ENCODE measurements around the gene PPAN.

The PPAN gene

GRCh38 chr19:10093295-10094186 lies 12.6 kb upstream of the PPAN start:
- no peak for DNase-seq

GRCh38 chr19:10095622-10095947 lies 10.6 kb upstream of the PPAN start:
- no peak for DNase-seq

GRCh38 chr19:10095948-10096614 lies 10.1 kb upstream of the PPAN start:
- DNase-seq = peak; percentile 92

GRCh38 chr19:10096615-10096963 lies 9.6 kb upstream of the PPAN start:
- DNase-seq = no peak

GRCh38 chr19:10100163-10100785 lies 5.9 kb upstream of the PPAN start:
- DNase-seq = no peak

GRCh38 chr19:10102787-10103236 lies 3.4 kb upstream of the PPAN start:
- no peak for DNase-seq

GRCh38 chr19:10104130-10104513 lies 2.0 kb upstream of the PPAN start:
- no peak for DNase-seq

- DNase-seq = no peak
These were observed 1.3 kb upstream of the PPAN start for GRCh38 chr19:10104665-10105508.

GRCh38 chr19:10105509-10106099 lies 558 bp upstream of the PPAN start:
- no peak for DNase-seq

GRCh38 chr19:10107254-10107653 lies 1.1 kb downstream of the PPAN start:
- DNase-seq = no peak

GRCh38 chr19:10107817-10108367 lies 1.7 kb downstream of the PPAN start:
- DNase-seq = no peak

- no peak for DNase-seq
These were observed 3.4 kb downstream of the PPAN start for GRCh38 chr19:10109528-10109927.

GRCh38 chr19:10110076-10110971 lies 4.2 kb downstream of the PPAN start:
- no peak for DNase-seq

GRCh38 chr19:10110972-10111317 lies 4.8 kb downstream of the PPAN start:
- DNase-seq = no peak

- no peak for DNase-seq
These were observed 5.2 kb downstream of the PPAN start, which contains the start of gene P2RY11 for GRCh38 chr19:10111405-10111811. Gene P2RY11 (plus strand): TSS chr19:10111693. CDS start chr19:10111722, 29 bp downstream.

GRCh38 chr19:10112037-10112761 lies 6.0 kb downstream of the PPAN start:
- DNase-seq = no peak

- peak; percentile 38 for DNase-seq
These were observed 6.9 kb downstream of the PPAN start for GRCh38 chr19:10112895-10113591.

GRCh38 chr19:10113592-10113963 lies 7.4 kb downstream of the PPAN start:
- DNase-seq = no peak

- no peak for DNase-seq
These were observed 7.9 kb downstream of the PPAN start for GRCh38 chr19:10113964-10114650.

Measured in fibroblast of skin of abdomen (primary cell).